ENCODE data around the gene TMEM119. TPM values are rescaled to one million over a fixed set of nuclear protein-coding genes. Genes with fewer than 3 reads are reported as not detected.

The TMEM119 gene
- total RNA-seq, 1 experiment from 2014 or later, result not detected

- H3K36me3 ChIP-seq (ENCODE audit: control insufficient read depth, insufficient read depth, low read length), result peaks cover 36% of the 10 kb centered on the region
- H3K4me1 ChIP-seq (ENCODE audit: control insufficient read depth, insufficient read depth, low read length), result no peaks in the 10 kb centered on the region
- no peaks in the 10 kb centered on the region for H3K9me3 ChIP-seq (ENCODE audit: control insufficient read depth, insufficient read depth, low read depth, low read length)
- H3K4me3 ChIP-seq (ENCODE audit: low read depth in 2 of 2, low read length in 2 of 2), result no peak overlapping the region
- in situ Hi-C loops (cut with HindIII; ENCODE audit: low pct_unique_long_range_greater_than_20kb, low sequenced_read_pairs) (no loop called here), intact Hi-C loops (cut with micrococcal nuclease; ENCODE audit: unreplicated experiment) (no loop called here)
- POLR2A ChIA-PET, result no interaction called here
- CTCF ChIA-PET, result no interaction called here
- no TSS peak for BruUV-seq (replicated peaks)
- no peak overlapping the region for H3K27ac ChIP-seq (ENCODE audit: low read length)
- TF ChIP-seq SIN3A (IDR thresholded peaks at IDR 0.05; ENCODE audit: borderline replicate concordance, insufficient read depth, low read depth, low read length) (no peak), TCF7L2 (IDR thresholded peaks at IDR 0.05; ENCODE audit: low read depth, low read length) (no peak), POLR2AphosphoS5 (IDR thresholded peaks at IDR 0.05; ENCODE audit: low read depth, low read length) (no peak), REST (IDR thresholded peaks at IDR 0.05; ENCODE audit: insufficient read depth in 1 of 2, low read depth in 2 of 2, low read length in 1 of 2) (no peak)
- TF ChIP-seq, protein P1, sequence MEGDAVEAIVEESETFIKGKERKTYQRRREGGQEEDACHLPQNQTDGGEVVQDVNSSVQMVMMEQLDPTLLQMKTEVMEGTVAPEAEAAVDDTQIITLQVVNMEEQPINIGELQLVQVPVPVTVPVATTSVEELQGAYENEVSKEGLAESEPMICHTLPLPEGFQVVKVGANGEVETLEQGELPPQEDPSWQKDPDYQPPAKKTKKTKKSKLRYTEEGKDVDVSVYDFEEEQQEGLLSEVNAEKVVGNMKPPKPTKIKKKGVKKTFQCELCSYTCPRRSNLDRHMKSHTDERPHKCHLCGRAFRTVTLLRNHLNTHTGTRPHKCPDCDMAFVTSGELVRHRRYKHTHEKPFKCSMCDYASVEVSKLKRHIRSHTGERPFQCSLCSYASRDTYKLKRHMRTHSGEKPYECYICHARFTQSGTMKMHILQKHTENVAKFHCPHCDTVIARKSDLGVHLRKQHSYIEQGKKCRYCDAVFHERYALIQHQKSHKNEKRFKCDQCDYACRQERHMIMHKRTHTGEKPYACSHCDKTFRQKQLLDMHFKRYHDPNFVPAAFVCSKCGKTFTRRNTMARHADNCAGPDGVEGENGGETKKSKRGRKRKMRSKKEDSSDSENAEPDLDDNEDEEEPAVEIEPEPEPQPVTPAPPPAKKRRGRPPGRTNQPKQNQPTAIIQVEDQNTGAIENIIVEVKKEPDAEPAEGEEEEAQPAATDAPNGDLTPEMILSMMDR (IDR thresholded peaks at IDR 0.05), result no peak
- no peak for ATAC-seq
- no peaks in the 10 kb centered on the region for H3K27me3 ChIP-seq (ENCODE audit: control insufficient read depth, insufficient read depth, low read length)
- DNase-seq (ENCODE audit: low read depth, low spot score), result no peak
These were observed 55.6 kb downstream of the TMEM119 start for GRCh38 chr12:108542320-108542719.

Small RNAs within 50 kb of the gene (microRNA-seq; reads per million reads assigned to microRNA genes)
- not detected for gene MIR4496 (ENCODE audit: unreplicated experiment)

Other genes starting within 250 kb of the TMEM119 start
- gene FICD, start 82.8 kb downstream of the TMEM119 start, total RNA-seq (2021; ENCODE audit: unreplicated experiment), result 10.1 TPM
- 55.9 TPM for gene SART3, start 36.9 kb downstream of the TMEM119 start, total RNA-seq (2021; ENCODE audit: unreplicated experiment)
- 66.1 TPM for gene ISCU, start 35.5 kb downstream of the TMEM119 start, total RNA-seq (2021; ENCODE audit: unreplicated experiment)
- gene SELPLG, start 35.8 kb upstream of the TMEM119 start, total RNA-seq (2021; ENCODE audit: unreplicated experiment), result 0.41 TPM
- gene CORO1C, start 133.4 kb upstream of the TMEM119 start, total RNA-seq (2021; ENCODE audit: unreplicated experiment), result 165 TPM

All from Panc1 (cell line).